Stomach (tissue), 9 donors: ENCODE measurements around the gene QRICH2. TPM values are rescaled to one million over a fixed set of nuclear protein-coding genes. Genes with fewer than 3 reads are reported as not detected.

Experiments
- DNase-seq, 2 donors: peaks; one replicate each; pipeline versions ENCODE4 v3.0.0 to v3.0.0-alpha.2; 2013 to 2019
- H3K27ac ChIP-seq, 5 donors: fragments of 200-600 bp in 4 of 5; sonication (generic) in 4 of 5; one replicate each; pipeline ENCODE4 v1.5.1; 2013 to 2019; ENCODE audit warnings: mild to moderate bottlenecking in 1 of 5, moderate library complexity in 1 of 5
- H3K27me3 ChIP-seq, 3 donors: fragments of 200-600 bp; sonication (generic); one replicate each; pipeline ENCODE4 v1.5.1; 2017 to 2019; ENCODE audit warnings: mixed run types in 1 of 3
- H3K36me3 ChIP-seq, 4 donors: fragments of 200-600 bp; sonication (generic); 1 replicate in 3 of 4; 2 replicates in 1 of 4; pipeline ENCODE4 v1.5.1; 2016 to 2019
- H3K4me1 ChIP-seq, 4 donors: fragments of 200-600 bp; sonication (generic); one replicate each; pipeline ENCODE4 v1.5.1; 2016 to 2019
- H3K4me3 ChIP-seq, 4 donors: fragments of 200-600 bp; sonication (generic) in 3 of 4; one replicate each; pipeline ENCODE4 v1.5.1; 2016 to 2019; ENCODE audit warnings: mild to moderate bottlenecking in 1 of 4
- H3K9me3 ChIP-seq, 4 donors: fragments of 200-600 bp; sonication (generic); one replicate each; pipeline ENCODE4 v1.5.1; 2016 to 2019
- CTCF ChIP-seq, 7 experiments: fragments of 450-650 bp in 4 of 7; fragments of 200-600 bp in 3 of 7; sonication (generic) in 3 of 7; IDR thresholded peaks; one replicate each; pipeline ENCODE4 v1.5.1; 2016 to 2019; ENCODE audit warnings: antibody characterized with exemption in 7 of 7, control low read depth in 2 of 7, mild to moderate bottlenecking in 1 of 7
- EP300 ChIP-seq: sonication (generic); formaldehyde crosslinking; IDR thresholded peaks from one replicate; pipeline ENCODE4 v1.6.1; 2017; ENCODE audit warnings: antibody characterized with exemption
- POLR2A ChIP-seq, 4 donors: fragments of 450-650 bp; IDR thresholded peaks; one replicate each; pipeline ENCODE4 v1.6.1; 2016; ENCODE audit warnings: antibody characterized with exemption in 4 of 4, control low read depth in 2 of 4, mild to moderate bottlenecking in 1 of 4, moderate library complexity in 1 of 4
- POLR2AphosphoS5 ChIP-seq, 3 donors: sonication (generic); formaldehyde crosslinking; IDR thresholded peaks; one replicate each; pipeline ENCODE4 v1.6.1; 2016; ENCODE audit warnings: antibody characterized with exemption in 3 of 3
- WGBS, 5 donors: extraction: QIAGEN DNeasy Blood & Tissue Kit in 3 of 5; methylation state at CpG; one replicate each; pipeline versions ENCODE4 v1.1.5 to v1.1.7; 2013 to 2018; 5-methylcytosine and 5-hydroxymethylcytosine counted together
- intact Hi-C: fragments of 100-400 bp; cut with DNase I; formaldehyde crosslinking; loops from one replicate; pipeline ENCODE4 v1.15.1; 2023; ENCODE audit warnings: low total_unique reads
- polyA plus RNA-seq, 3 donors: library from polyadenylated mRNA; stranded (reverse); fragments of 200-250 nt; gene quantifications; one replicate each; pipeline ENCODE4 v1.2.3, GENCODE V29; 2013
- total RNA-seq, 5 donors: library from RNA; depleted of rRNA; stranded (reverse); fragments of >200 nt; gene quantifications; one replicate each; pipeline versions ENCODE4 v1.1.0 to v1.2.3, GENCODE V29; 2014 to 2016
- donor health status: healthy with polysubstance abuse.
- donor health status: Bipolar disorder and iron deficiency.
- donor health status: healthy.

The QRICH2 gene
- total and polyA plus RNA-seq, 8 donors = 0.72 to 12.5 (median 3.9) TPM

GRCh38 chr17:76341301-76341700 is 33.2 kb upstream of the QRICH2 start:
- Histone ChIP-seq H3K9me3 (no peaks in the 10 kb centered on the region), H3K27ac (no peak overlapping the region), H3K4me1 (peaks cover 0 to 3% (median 0%) of the 10 kb centered on the region in 4 donors), H3K4me3 (no peak overlapping the region), H3K27me3 (no peaks in the 10 kb centered on the region), H3K36me3 (peaks cover 27 to 62% (median 55%) of the 10 kb centered on the region in 4 donors)
- 89 to 95% (median 93%) methylated on average over 6 of the region's 6 CpGs for WGBS, 5 donors
- intact Hi-C loops = no loop called here
- DNase-seq = no peak
- no peak for TF ChIP-seq POLR2AphosphoS5 (IDR thresholded peaks at IDR 0.05)
- TF ChIP-seq CTCF (IDR thresholded peaks at IDR 0.05) = no peak
- TF ChIP-seq EP300 = no peak
- TF ChIP-seq POLR2A (IDR thresholded peaks at IDR 0.05) = no peak

- 77 to 90% (median 87%) methylated on average over 6 of the region's 6 CpGs for WGBS, 5 donors
- Histone ChIP-seq H3K36me3 (peaks cover 0 to 26% (median 21%) of the 10 kb centered on the region in 4 donors), H3K27me3 (no peaks in the 10 kb centered on the region), H3K4me1 (peaks cover 0 to 4% (median 1%) of the 10 kb centered on the region in 4 donors), H3K27ac (no peak overlapping the region), H3K9me3 (no peaks in the 10 kb centered on the region), H3K4me3 (no peak overlapping the region)
- intact Hi-C loops = no loop called here
- no peak for DNase-seq
- TF ChIP-seq EP300 (no peak), CTCF (IDR thresholded peaks at IDR 0.05) (no peak), POLR2AphosphoS5 (IDR thresholded peaks at IDR 0.05) (no peak), POLR2A (IDR thresholded peaks at IDR 0.05) (no peak)
These were observed 29.3 kb upstream of the QRICH2 start for GRCh38 chr17:76337413-76337777.

GRCh38 chr17:76336756-76337412 is 28.8 kb upstream of the QRICH2 start:
- intact Hi-C loops = no loop called here
- Histone ChIP-seq H3K27ac (no peak overlapping the region), H3K27me3 (no peaks in the 10 kb centered on the region), H3K4me3 (no peak overlapping the region), H3K36me3 (peaks cover 0 to 26% (median 20%) of the 10 kb centered on the region in 4 donors), H3K4me1 (peaks cover 0 to 6% (median 1%) of the 10 kb centered on the region in 4 donors), H3K9me3 (no peaks in the 10 kb centered on the region)
- TF ChIP-seq POLR2AphosphoS5 (IDR thresholded peaks at IDR 0.05) = no peak
- TF ChIP-seq EP300 = no peak
- no peak for TF ChIP-seq CTCF (IDR thresholded peaks at IDR 0.05)
- no peak for TF ChIP-seq POLR2A (IDR thresholded peaks at IDR 0.05)
- 89 to 92% (median 90%) methylated on average over 7 of the region's 7 CpGs for WGBS, 5 donors
- DNase-seq = no peak

GRCh38 chr17:76335716-76336381 is 27.8 kb upstream of the QRICH2 start:
- whole genome bisulfite sequencing, 5 donors = 95 to 99% (median 98%) methylated on average over 9 of the region's 9 CpGs
- H3K36me3 ChIP-seq = peaks cover 0 to 26% (median 21%) of the 10 kb centered on the region in 4 donors
- DNase-seq = no peak
- H3K4me1 ChIP-seq = peaks cover 0 to 6% (median 1%) of the 10 kb centered on the region in 4 donors
- no peaks in the 10 kb centered on the region for H3K27me3 ChIP-seq
- no peak overlapping the region for H3K27ac ChIP-seq
- intact Hi-C loops = no loop called here
- TF ChIP-seq EP300 (no peak), POLR2AphosphoS5 (IDR thresholded peaks at IDR 0.05) (no peak), POLR2A (IDR thresholded peaks at IDR 0.05) (no peak), CTCF (IDR thresholded peaks at IDR 0.05) (no peak)
- no peaks in the 10 kb centered on the region for H3K9me3 ChIP-seq
- no peak overlapping the region for H3K4me3 ChIP-seq
